ENCODE results near the gene RAPGEF4. TPM values are rescaled to one million over a fixed set of nuclear protein-coding genes. Genes with fewer than 3 reads are reported as not detected.

Gene RAPGEF4
- total and polyA plus RNA-seq, 2 of the 8 experiments (the other 6 are each of a cell fraction or from before 2014, with no cell fraction given): 1.2 to 2.6 TPM

DNA sequence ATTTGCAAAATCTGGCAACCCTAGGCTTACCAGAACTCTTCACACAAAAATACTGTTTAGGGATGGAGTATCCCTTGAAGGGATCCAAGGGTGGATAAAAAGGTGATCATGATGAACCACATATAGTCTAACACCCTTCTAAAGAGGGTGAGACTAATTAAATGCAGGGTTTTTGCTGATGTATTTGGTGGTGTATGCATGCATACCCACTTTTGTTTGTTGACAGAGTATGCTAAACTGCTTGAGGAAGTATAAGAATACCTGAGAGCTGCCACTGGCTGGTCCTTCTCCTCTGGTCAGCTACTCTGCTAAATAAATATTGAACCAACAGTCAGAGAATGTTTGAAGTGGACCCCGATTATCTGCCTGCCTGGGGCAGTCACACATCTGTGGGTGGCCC, 34.2 kb downstream of the RAPGEF4 start:
- Histone ChIP-seq H3K9ac (replicated peaks in 1 of 4; ENCODE audit: extremely low read depth in 1 of 4, low read depth in 3 of 4, low read length in 3 of 4) (no peak overlapping the region), H4K5ac (ENCODE audit: insufficient read length, low read depth, low read length) (no peak overlapping the region), H3K4me1 (replicated peaks in 1 of 4; ENCODE audit: control insufficient read depth in 3 of 4, insufficient read depth in 4 of 4, low read length in 3 of 4) (no peaks in the 10 kb centered on the region), H2BK15ac (ENCODE audit: low read length) (no peak overlapping the region), H2AFZ (ENCODE audit: low read length) (no peak overlapping the region), H2BK20ac (ENCODE audit: low read length) (no peak overlapping the region), H2BK5ac (ENCODE audit: low read depth, low read length) (no peak overlapping the region), H3K56ac (replicated peaks; ENCODE audit: insufficient read length, low read depth, low read length) (no peak overlapping the region), H4K91ac (replicated peaks; ENCODE audit: insufficient read length, low read length) (no peak overlapping the region), H3K79me2 (ENCODE audit: control insufficient read depth in 1 of 2, insufficient read depth in 2 of 2, low read length in 2 of 2) (no peaks in the 10 kb centered on the region), H3K36me3 (ENCODE audit: control insufficient read depth in 2 of 4, insufficient read depth in 4 of 4, low read length in 3 of 4) (no peaks in the 10 kb centered on the region), H4K8ac (ENCODE audit: extremely low read depth, insufficient read depth, low read length) (no peak overlapping the region), H3K4ac (replicated peaks; ENCODE audit: insufficient read length, low read depth, low read length) (no peak overlapping the region), H3K79me1 (ENCODE audit: low read depth, low read length) (no peaks in the 10 kb centered on the region), H3K4me2 (ENCODE audit: insufficient read depth in 1 of 2, low read depth in 2 of 2, low read length in 2 of 2) (no peak overlapping the region), H3K4me3 (ENCODE audit: extremely low read depth in 1 of 4, insufficient read depth in 2 of 4, low read depth in 3 of 4, low read length in 4 of 4) (no peak overlapping the region), H3K27me3 (replicated peaks in 1 of 4; ENCODE audit: control insufficient read depth in 3 of 4, extremely low read depth in 1 of 4, insufficient read depth in 3 of 4, low read length in 3 of 4) (peaks cover 0 to 1% (median 0%) of the 10 kb centered on the region in 4 experiments; a peak in 1 of 7 replicates), H3K23ac (ENCODE audit: insufficient read length) (no peak overlapping the region), H4K20me1 (replicated peaks in 1 of 2; ENCODE audit: control insufficient read depth in 1 of 2, insufficient read depth in 2 of 2, low read length in 2 of 2) (no peaks in the 10 kb centered on the region), H2AK5ac (ENCODE audit: low read depth, low read length) (no peak overlapping the region), H2BK120ac (replicated peaks; ENCODE audit: low read depth, low read length) (no peak overlapping the region), H3K14ac (ENCODE audit: insufficient read length) (no peak overlapping the region), H3K23me2 (ENCODE audit: low read depth, low read length) (no peaks in the 10 kb centered on the region), H3K27ac (ENCODE audit: low read depth, low read length) (no peak overlapping the region), H2BK12ac (ENCODE audit: low read depth, low read length) (no peak overlapping the region), H3K9me3 (ENCODE audit: insufficient read depth in 2 of 2, low read depth in 1 of 2, low read length in 1 of 2) (0 out of 4 replicates have a peak, but pooled peaks cover 0 to 3% of the 10 kb centered on the region in 2 experiments), H3K18ac (ENCODE audit: extremely low read depth, low read length) (no peak overlapping the region)
- DNase-seq (ENCODE audit: low read depth in 1 of 2, low spot score in 2 of 2) (no peak), FAIRE-seq (no peak)
- ChIA-PET POLR2A (ENCODE audit: partially characterized antibody) (no interaction called here), CTCF (ENCODE audit: partially characterized antibody) (no interaction called here)
- WGBS, 2 experiments (ENCODE audit: extremely low coverage in 1 of 2, insufficient coverage in 1 of 2, insufficient read length in 1 of 2, insufficient replicate concordance in 2 of 2, low coverage in 1 of 2, low lambda C conversion rate in 2 of 2, missing lambda C conversion rate in 1 of 2): 88% methylated on average over 1 of the region's 1 CpG; no CpG with 5 or more reads in 1 of the 2 experiments
- TF ChIP-seq TAF7 (optimal IDR thresholded peaks at IDR 0.05; ENCODE audit: borderline replicate concordance, low read depth, low read length) (no peak), GTF2F1 (IDR thresholded peaks at IDR 0.05; ENCODE audit: borderline replicate concordance, low read depth, low read length) (no peak), PHF8 (conservative IDR thresholded peaks at IDR 0.05; ENCODE audit: low read depth, low read length) (no peak), RNF2 (IDR thresholded peaks at IDR 0.05; ENCODE audit: borderline replicate concordance, low read depth, low read length, missing control alignments, poor library complexity, severe bottlenecking) (no peak), KDM1A (IDR thresholded peaks at IDR 0.05; ENCODE audit: borderline replicate concordance, low read length) (no peak)

Data from H1 (cell line).